ENCODE data around the gene EML3.
"Not testable (repeated sequence)": the region's sequence is repeated elsewhere in the genome, so short reads cannot be mapped to it uniquely, and the experiment has no call there.

EML3 gene

GRCh38 chr11:62612366-62613290 is at the start of gene EML3, which contains the start of gene ROM1:
TSS of gene EML3 (minus strand) at chr11:62612775. CDS start at chr11:62612457, 318 bp downstream.
TSS of gene ROM1 (plus strand) at chr11:62613257. CDS start at chr11:62613282, 25 bp downstream.
- in situ Hi-C loops (cut with MboI; ENCODE audit: low sequenced_read_pairs): no loop called here

GRCh38 chr11:62656796-62657429 is 44.3 kb upstream of the EML3 start:
- in situ Hi-C loops (cut with MboI; ENCODE audit: low sequenced_read_pairs): no loop called here

GRCh38 chr11:62654297-62654696 is 41.7 kb upstream of the EML3 start:
- in situ Hi-C loops (cut with MboI; ENCODE audit: low sequenced_read_pairs): no loop called here

GRCh38 chr11:62652161-62653006 is 39.8 kb upstream of the EML3 start:
- in situ Hi-C loops (cut with MboI; ENCODE audit: low sequenced_read_pairs): no loop called here

- in situ Hi-C loops (cut with MboI; ENCODE audit: low sequenced_read_pairs): not testable (repeated sequence)
These were observed 37.7 kb upstream of the EML3 start for GRCh38 chr11:62650283-62650682.

- in situ Hi-C loops (cut with MboI; ENCODE audit: low sequenced_read_pairs): no loop called here
These were observed 36.9 kb upstream of the EML3 start for GRCh38 chr11:62649486-62649885.

- in situ Hi-C loops (cut with MboI; ENCODE audit: low sequenced_read_pairs): no loop called here
These were observed 36.4 kb upstream of the EML3 start for GRCh38 chr11:62648967-62649364.

GRCh38 chr11:62648185-62648966 is 35.8 kb upstream of the EML3 start:
- in situ Hi-C loops (cut with MboI; ENCODE audit: low sequenced_read_pairs): no loop called here

GRCh38 chr11:62647609-62648005 is 35.0 kb upstream of the EML3 start:
- in situ Hi-C loops (cut with MboI; ENCODE audit: low sequenced_read_pairs): no loop called here

GRCh38 chr11:62646825-62647608 is 34.4 kb upstream of the EML3 start:
- in situ Hi-C loops (cut with MboI; ENCODE audit: low sequenced_read_pairs): no loop called here

GRCh38 chr11:62645946-62646824 is 33.6 kb upstream of the EML3 start, which contains the start of gene GANAB:
TSS of gene GANAB (minus strand) at chr11:62646613. CDS start at chr11:62646599, 14 bp downstream.
- in situ Hi-C loops (cut with MboI; ENCODE audit: low sequenced_read_pairs): no loop called here

GRCh38 chr11:62645671-62645945 is 33.0 kb upstream of the EML3 start:
- in situ Hi-C loops (cut with MboI; ENCODE audit: low sequenced_read_pairs): no loop called here

- in situ Hi-C loops (cut with MboI; ENCODE audit: low sequenced_read_pairs): no loop called here
These were observed 31.6 kb upstream of the EML3 start for GRCh38 chr11:62644220-62644619.

GRCh38 chr11:62632492-62632891 is 19.9 kb upstream of the EML3 start:
- in situ Hi-C loops (cut with MboI; ENCODE audit: low sequenced_read_pairs): no loop called here

GRCh38 chr11:62627713-62628112 is 15.1 kb upstream of the EML3 start:
- in situ Hi-C loops (cut with MboI; ENCODE audit: low sequenced_read_pairs): no loop called here

GRCh38 chr11:62622476-62623089 is 10.0 kb upstream of the EML3 start:
- in situ Hi-C loops (cut with MboI; ENCODE audit: low sequenced_read_pairs): no loop called here

- in situ Hi-C loops (cut with MboI; ENCODE audit: low sequenced_read_pairs): no loop called here
These were observed 9.2 kb upstream of the EML3 start, which contains the start of gene B3GAT3 for GRCh38 chr11:62621567-62622470. TSS of gene B3GAT3 (minus strand) at chr11:62621986. CDS start at chr11:62621947, 39 bp downstream.

Measured in HL-60/S4 treated with retinoic acid at 250 ng/mL for 4 days and 3 days (cell line).